K562 (cell line): ENCODE results near the gene EPHA2. TPM values are rescaled to one million over a fixed set of nuclear protein-coding genes. Genes with fewer than 3 reads are reported as not detected.

Source experiments
- AFF1 ChIP-seq, 2 experiments: fragments of 450-650 bp; IDR thresholded peaks; 2 replicates each; pipeline ENCODE4 v1.6.1; 2018; ENCODE audit warnings: mild to moderate bottlenecking in 2 of 2, low read depth in 1 of 2; ENCODE audit not compliant: partially characterized antibody in 2 of 2
- BCOR ChIP-seq: fragments of 450-650 bp; IDR thresholded peaks from 2 replicates; pipeline ENCODE4 v1.6.1; 2016
- CHD2 ChIP-seq: IDR thresholded peaks from 2 replicates; pipeline ENCODE4 v1.6.1; 2011; ENCODE audit warnings: low read depth, low read length
- JUN ChIP-seq, 2 experiments: sonication (generic) in 1 of 2; formaldehyde crosslinking in 1 of 2; IDR thresholded peaks; 2 replicates each; pipeline versions ENCODE4 v1.6.1 to v1.8.0; 2012 to 2022; ENCODE audit warnings: borderline replicate concordance in 2 of 2, mild to moderate bottlenecking in 2 of 2, improper control_type of control experiment in 1 of 2, low read depth in 1 of 2, low read length in 1 of 2, missing genetic modification reagents in 1 of 2
- KAT2B ChIP-seq: IDR thresholded peaks from one replicate; pipeline ENCODE4 v1.6.1; 2012; ENCODE audit warnings: low read depth, mild to moderate bottlenecking, control low read depth, inconsistent platforms, low read length, moderate library complexity
- KDM1A ChIP-seq, 2 experiments: fragments of 450-650 bp; IDR thresholded peaks; 2 replicates each; pipeline ENCODE4 v1.6.1; 2016; ENCODE audit warnings: mild to moderate bottlenecking in 2 of 2
- MYNN ChIP-seq, 2 experiments: sonication (generic); formaldehyde crosslinking in 1 of 2; IDR thresholded peaks; 2 replicates each; pipeline versions ENCODE4 v1.5.0 to v1.6.1; 2016 to 2020; ENCODE audit warnings: antibody characterized with exemption in 1 of 2, missing genetic modification reagents in 1 of 2
- RHOXF2B ChIP-seq: fragments of 250-450 bp; sonication (Bioruptor Pico); conservative IDR thresholded peaks from 2 replicates; pipeline ENCODE4 v1.5.1; 2021
- SLC30A9 ChIP-seq: fragments of 250-450 bp; sonication (Bioruptor Pico); IDR thresholded peaks from 2 replicates; pipeline ENCODE4 v1.8.0; 2022; ENCODE audit warnings: mild to moderate bottlenecking, moderate library complexity
- SRSF3 ChIP-seq: fragments of 200-400 bp; formaldehyde crosslinking; IDR thresholded peaks from 2 replicates; pipeline ENCODE4 v1.6.1; 2016; ENCODE audit warnings: mild to moderate bottlenecking, low read length, moderate library complexity; ENCODE audit not compliant: insufficient read depth
- ZBTB17 ChIP-seq: fragments of 450-650 bp; formaldehyde crosslinking; IDR thresholded peaks from 2 replicates; pipeline ENCODE4 v1.4.0; 2020; ENCODE audit warnings: mild to moderate bottlenecking
- ZBTB7A ChIP-seq: IDR thresholded peaks from 2 replicates; pipeline ENCODE4 v1.6.1; 2011; ENCODE audit warnings: low read depth, mild to moderate bottlenecking, low read length, moderate library complexity, borderline replicate concordance; ENCODE audit not compliant: control insufficient read depth
- ZNF140 ChIP-seq: fragments of 250-450 bp; sonication (Bioruptor Pico); IDR thresholded peaks from 2 replicates; pipeline ENCODE4 v1.8.0; 2021; ENCODE audit warnings: moderate library complexity, mild to moderate bottlenecking, inconsistent platforms
- polyA plus RNA-seq, 8 experiments: library from polyadenylated mRNA; depleted of rRNA in 4 of 8; stranded (reverse) in 5 of 8; unstranded in 3 of 8; fragments of >200 nt; fragmentation: Nextera tagmentation in 2 of 8; fragmentation: Illumina TruSeq in 1 of 8; extraction: Ambion mirVana in 2 of 8; extraction: Trizol in 1 of 8; gene quantifications; 2 replicates each; pipeline versions ENCODE4 v1.2.1 to v1.2.3, GENCODE V29; 2011 to 2014; ENCODE audit warnings: inconsistent platforms in 1 of 8, missing spikeins in 1 of 8
- total RNA-seq, 7 experiments: library from RNA; depleted of rRNA in 6 of 7; stranded (reverse); fragments of >200 nt in 6 of 7; fragmentation: Illumina TruSeq in 2 of 7; extraction: Trizol in 2 of 7; gene quantifications; 2 replicates each; pipeline versions ENCODE4 v1.2.1 to v1.2.3, GENCODE V29; 2011 to 2021; ENCODE audit warnings: low replicate concordance in 1 of 7
- TF ChIP-seq, protein P1 (sequence below): sonication (generic); formaldehyde crosslinking; IDR thresholded peaks from 2 replicates; pipeline ENCODE4 v1.8.0; 2023; ENCODE audit warnings: mild to moderate bottlenecking, missing genetic modification reagents

EPHA2 gene
- total and polyA plus RNA-seq, 9 of the 15 experiments (the other 6 are each of a cell fraction or from before 2014, with no cell fraction given): 0.04 to 0.40 (median 0.07) TPM; not detected in 4

DNA sequence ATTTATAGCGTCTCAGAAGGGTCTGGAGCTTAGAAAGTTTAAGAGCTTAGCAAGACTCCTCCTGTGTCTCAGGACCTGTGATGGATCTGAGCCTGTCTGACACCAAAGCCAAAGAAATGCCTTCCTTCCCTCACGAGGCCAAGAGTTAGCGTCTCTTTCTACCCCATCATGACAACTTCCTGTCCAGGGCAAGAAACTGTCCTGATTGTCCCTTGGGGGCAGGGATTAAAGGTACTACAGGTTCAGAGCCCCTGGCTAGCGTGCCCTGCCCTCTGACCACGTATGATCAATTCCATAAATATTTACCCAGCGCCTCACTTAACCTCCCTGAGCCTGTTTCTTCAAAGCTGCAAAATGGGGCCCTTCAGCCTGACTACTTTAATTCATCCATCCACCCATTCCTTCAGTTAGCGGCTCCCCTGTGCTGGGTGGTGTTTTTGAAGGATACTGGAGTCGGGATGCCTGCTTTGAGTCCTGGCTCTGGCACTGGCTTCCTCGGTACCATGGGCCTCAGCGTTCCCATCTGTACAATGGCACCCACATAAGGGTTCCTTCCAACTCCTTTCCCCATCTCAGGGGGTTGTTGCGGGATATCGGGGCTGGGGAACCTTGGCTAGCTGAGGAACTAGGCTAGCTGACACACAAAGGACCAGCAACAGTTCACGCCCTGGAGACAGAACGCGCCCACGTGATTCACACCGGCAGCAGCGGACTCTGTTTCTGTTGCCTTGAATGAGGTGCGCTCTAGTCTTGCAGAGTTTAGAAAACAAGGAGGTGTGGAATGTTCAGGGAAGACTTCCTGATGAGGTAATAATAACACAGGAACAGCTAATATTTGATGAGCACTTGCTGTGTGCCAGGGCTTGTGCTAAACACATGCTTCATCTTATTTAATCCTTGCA, 23.0 kb upstream of the EPHA2 start (continued):
- TF ChIP-seq AFF1 (IDR thresholded peaks at IDR 0.05; ENCODE audit: low read depth in 1 of 2, partially characterized antibody in 2 of 2) (no peak), BCOR (peak; percentile 93), ZNF140 (CRISPR knock-in tag) (no peak), MYNN (IDR thresholded peaks at IDR 0.05) (no peak), MYNN (CRISPR knock-in tag; IDR thresholded peaks at IDR 0.05) (no peak), RHOXF2B (no peak), KDM1A (IDR thresholded peaks at IDR 0.05) (peak; percentile 75 to 81), ZBTB7A (no peak), SRSF3 (no peak), ZBTB17 (CRISPR knock-in tag) (no peak), KAT2B (no peak), SLC30A9 (no peak), JUN (IDR thresholded peaks at IDR 0.05; ENCODE audit: borderline replicate concordance, low read depth, low read length) (no peak), JUN (CRISPR knock-in tag; IDR thresholded peaks at IDR 0.05; ENCODE audit: borderline replicate concordance) (no peak), CHD2 (no peak)
- TF ChIP-seq, protein P1, sequence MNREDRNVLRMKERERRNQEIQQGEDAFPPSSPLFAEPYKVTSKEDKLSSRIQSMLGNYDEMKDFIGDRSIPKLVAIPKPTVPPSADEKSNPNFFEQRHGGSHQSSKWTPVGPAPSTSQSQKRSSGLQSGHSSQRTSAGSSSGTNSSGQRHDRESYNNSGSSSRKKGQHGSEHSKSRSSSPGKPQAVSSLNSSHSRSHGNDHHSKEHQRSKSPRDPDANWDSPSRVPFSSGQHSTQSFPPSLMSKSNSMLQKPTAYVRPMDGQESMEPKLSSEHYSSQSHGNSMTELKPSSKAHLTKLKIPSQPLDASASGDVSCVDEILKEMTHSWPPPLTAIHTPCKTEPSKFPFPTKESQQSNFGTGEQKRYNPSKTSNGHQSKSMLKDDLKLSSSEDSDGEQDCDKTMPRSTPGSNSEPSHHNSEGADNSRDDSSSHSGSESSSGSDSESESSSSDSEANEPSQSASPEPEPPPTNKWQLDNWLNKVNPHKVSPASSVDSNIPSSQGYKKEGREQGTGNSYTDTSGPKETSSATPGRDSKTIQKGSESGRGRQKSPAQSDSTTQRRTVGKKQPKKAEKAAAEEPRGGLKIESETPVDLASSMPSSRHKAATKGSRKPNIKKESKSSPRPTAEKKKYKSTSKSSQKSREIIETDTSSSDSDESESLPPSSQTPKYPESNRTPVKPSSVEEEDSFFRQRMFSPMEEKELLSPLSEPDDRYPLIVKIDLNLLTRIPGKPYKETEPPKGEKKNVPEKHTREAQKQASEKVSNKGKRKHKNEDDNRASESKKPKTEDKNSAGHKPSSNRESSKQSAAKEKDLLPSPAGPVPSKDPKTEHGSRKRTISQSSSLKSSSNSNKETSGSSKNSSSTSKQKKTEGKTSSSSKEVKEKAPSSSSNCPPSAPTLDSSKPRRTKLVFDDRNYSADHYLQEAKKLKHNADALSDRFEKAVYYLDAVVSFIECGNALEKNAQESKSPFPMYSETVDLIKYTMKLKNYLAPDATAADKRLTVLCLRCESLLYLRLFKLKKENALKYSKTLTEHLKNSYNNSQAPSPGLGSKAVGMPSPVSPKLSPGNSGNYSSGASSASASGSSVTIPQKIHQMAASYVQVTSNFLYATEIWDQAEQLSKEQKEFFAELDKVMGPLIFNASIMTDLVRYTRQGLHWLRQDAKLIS: no peak
